Upper lobe of left lung (tissue), 6 donors: ENCODE data around the gene SFT2D3. TPM values are rescaled to one million over a fixed set of nuclear protein-coding genes. Genes with fewer than 3 reads are reported as not detected.

ENCODE experiments used
- ATAC-seq, 2 donors: fragments of 200-7000 bp; cut with Tn5 transposase; one replicate each; pipeline ENCODE4 v1.9.1; 2022; ENCODE audit warnings: mild to moderate bottlenecking in 2 of 2, moderate library complexity in 2 of 2; ENCODE audit not compliant: low FRiP score in 2 of 2
- DNase-seq, 2 donors: peaks; one replicate each; pipeline ENCODE4 v3.0.0-alpha.2; 2019 to 2020
- H3K27ac ChIP-seq, 4 donors: fragments of 200-600 bp; sonication (generic); one replicate each; pipeline ENCODE4 v1.5.1; 2016 to 2019
- H3K27me3 ChIP-seq, 4 donors: fragments of 200-600 bp; sonication (generic); one replicate each; pipeline ENCODE4 v1.5.1; 2017 to 2019
- H3K36me3 ChIP-seq, 4 donors: fragments of 200-600 bp; sonication (generic); one replicate each; pipeline ENCODE4 v1.5.1; 2016 to 2019
- H3K4me1 ChIP-seq, 4 donors: fragments of 200-600 bp; sonication (generic); one replicate each; pipeline ENCODE4 v1.5.1; 2018 to 2019
- H3K4me3 ChIP-seq, 4 donors: fragments of 200-600 bp; sonication (generic); one replicate each; pipeline ENCODE4 v1.5.1; 2017 to 2019; ENCODE audit warnings: mild to moderate bottlenecking in 2 of 4, moderate library complexity in 1 of 4
- H3K9me3 ChIP-seq, 4 donors: fragments of 200-600 bp; sonication (generic); one replicate each; pipeline ENCODE4 v1.5.1; 2018 to 2019
- CTCF ChIP-seq, 6 experiments: fragments of 450-650 bp in 4 of 6; fragments of 200-600 bp in 2 of 6; sonication (generic) in 2 of 6; IDR thresholded peaks; one replicate each; pipeline ENCODE4 v1.5.1; 2016 to 2019; ENCODE audit warnings: antibody characterized with exemption in 6 of 6
- EP300 ChIP-seq, 4 donors: sonication (generic); formaldehyde crosslinking; IDR thresholded peaks; one replicate each; pipeline ENCODE4 v1.5.1; 2017; ENCODE audit warnings: antibody characterized with exemption in 4 of 4, control low read depth in 2 of 4
- POLR2A ChIP-seq, 4 donors: fragments of 450-650 bp; IDR thresholded peaks; one replicate each; pipeline ENCODE4 v1.5.1; 2016 to 2017; ENCODE audit warnings: antibody characterized with exemption in 4 of 4, mild to moderate bottlenecking in 2 of 4
- POLR2AphosphoS5 ChIP-seq, 2 donors: sonication (generic); formaldehyde crosslinking; IDR thresholded peaks; one replicate each; pipeline ENCODE4 v1.5.1; 2017; ENCODE audit warnings: antibody characterized with exemption in 2 of 2
- WGBS, 2 donors: methylation state at CpG; one replicate each; pipeline ENCODE4 v1.1.5; 2017 to 2018; 5-methylcytosine and 5-hydroxymethylcytosine counted together
- total RNA-seq, 6 donors: library from RNA; depleted of rRNA in 4 of 6; stranded (reverse); fragments of >200 nt in 4 of 6; gene quantifications; one replicate each; pipeline versions ENCODE4 v1.1.0 to v1.2.1, GENCODE V29; 2016 to 2021
- donor health status: DM: no; HTN: no; CAD: no; lungs with moderate emphysema.
- donor health status: DM: no; HTN: yes; CAD: no; lungs with severe emphysema.

Gene SFT2D3
- total RNA-seq, 6 donors from 2014 or later = 6.4 to 13.1 (median 9.1) TPM

DNA sequence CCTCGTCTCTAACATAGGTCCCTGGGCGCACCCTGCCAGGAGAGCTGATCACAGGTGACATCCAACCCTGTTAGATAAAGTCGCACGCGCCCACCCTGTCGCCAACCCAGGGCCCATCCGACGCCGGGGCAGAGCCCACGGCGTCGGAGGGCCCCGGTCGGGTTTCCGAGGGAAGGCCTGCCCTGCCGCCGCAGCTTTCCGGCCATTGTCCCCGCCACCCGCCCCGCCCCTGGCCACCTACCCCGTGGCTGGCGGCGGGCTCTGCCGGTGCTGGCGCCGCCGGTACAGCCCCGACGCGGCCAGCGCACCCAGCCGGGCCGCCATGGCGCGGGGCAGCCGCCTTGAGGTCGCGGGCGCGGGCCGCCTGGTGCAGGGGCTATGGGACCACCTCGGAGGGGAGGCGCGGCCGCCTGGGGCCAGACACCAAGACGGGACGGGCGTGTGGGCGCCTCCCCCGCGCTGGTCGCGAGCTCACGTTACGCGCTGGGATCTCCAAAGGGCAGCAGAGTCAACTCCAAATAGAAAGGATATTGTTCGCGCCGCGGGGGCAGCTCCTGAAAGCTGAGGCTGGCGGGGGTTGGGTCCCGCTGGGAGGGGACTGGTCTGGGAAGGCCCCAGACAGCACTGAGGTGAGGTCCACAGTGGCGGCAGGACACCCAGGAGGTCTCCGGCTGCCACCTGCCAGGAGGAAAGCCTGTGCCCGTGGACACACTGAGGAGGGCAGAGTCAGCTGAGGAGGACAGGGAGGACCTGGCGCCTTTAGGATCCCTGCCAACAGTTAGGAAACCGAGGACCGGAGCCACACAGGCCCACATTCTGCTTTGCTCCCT is 37.0 kb upstream of the SFT2D3 start:
- Histone ChIP-seq H3K9me3 (no peaks in the 10 kb centered on the region), H3K4me1 (peaks cover 32 to 60% (median 43%) of the 10 kb centered on the region in 4 donors), H3K36me3 (peaks cover 0 to 8% (median 0%) of the 10 kb centered on the region in 4 donors), H3K27me3 (peaks cover 0 to 6% (median under 1%) of the 10 kb centered on the region in 4 donors), H3K4me3 (peak overlapping the region in 3 of 4 donors; percentile 33 to 47 (median 45)), H3K27ac (peak overlapping the region; percentile 81 to 89 (median 86))
- ATAC-seq (peak in 1 of 2 donors; percentile 3), DNase-seq (peak; percentile 21 to 88)
- 6 to 16% methylated on average over 3 to 10 of the region's 69 CpGs for WGBS, 2 donors
- TF ChIP-seq EP300 (IDR thresholded peaks at IDR 0.05) (no peak), POLR2AphosphoS5 (IDR thresholded peaks at IDR 0.05) (no peak), POLR2A (IDR thresholded peaks at IDR 0.05) (peak in 2 of 4 donors; percentile 38 to 41), CTCF (IDR thresholded peaks at IDR 0.05) (peak in 1 of 6 experiments; percentile 13)

- peak overlapping the region in 3 of 4 donors; percentile 33 to 47 (median 45) for H3K4me3 ChIP-seq
- DNase-seq = no peak
These were observed 36.4 kb upstream of the SFT2D3 start for GRCh38 chr2:127664895-127665225.

DNA sequence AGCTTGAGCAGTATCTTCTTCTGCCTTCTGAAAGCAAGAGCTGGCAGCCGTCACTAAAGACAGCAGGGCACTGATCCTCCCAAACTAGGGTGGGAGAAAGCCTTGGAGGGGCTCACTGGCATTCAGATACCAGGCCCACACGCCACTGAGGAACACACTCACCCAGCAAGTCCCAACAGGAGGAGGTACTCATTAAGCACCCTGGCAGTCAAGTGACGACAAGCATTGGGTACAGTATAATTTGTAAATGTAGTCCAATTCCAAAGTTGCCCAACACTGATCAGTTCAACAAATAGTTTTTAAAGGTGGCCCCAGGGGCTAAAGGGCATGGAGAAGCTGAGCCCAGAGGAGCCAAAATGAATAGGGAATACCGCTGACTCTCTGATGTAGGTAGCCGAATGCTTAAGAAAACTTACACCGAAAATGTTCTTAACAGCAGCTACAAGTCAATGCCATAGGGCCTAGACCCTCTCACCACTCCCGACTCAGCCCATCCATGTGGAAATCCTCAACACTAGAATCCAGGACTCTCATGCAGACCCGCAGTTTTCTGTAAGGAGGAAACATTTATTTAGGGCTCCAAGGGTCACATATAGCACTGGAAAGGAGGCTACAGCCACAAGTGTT is 35.9 kb upstream of the SFT2D3 start:
- H3K4me3 ChIP-seq = peak overlapping the region in 1 of 4 donors; percentile 47
- peak overlapping the region; percentile 81 to 89 (median 86) for H3K27ac ChIP-seq

More at GRCh38 chr2:127664895-127665225, 36.4 kb upstream of the SFT2D3 start:
- Histone ChIP-seq H3K9me3 (no peaks in the 10 kb centered on the region), H3K4me1 (peaks cover 30 to 55% (median 42%) of the 10 kb centered on the region in 4 donors), H3K36me3 (peaks cover 0 to 8% (median 0%) of the 10 kb centered on the region in 4 donors), H3K27me3 (peaks cover 0 to 6% (median under 1%) of the 10 kb centered on the region in 4 donors), H3K27ac (peak overlapping the region; percentile 81 to 89 (median 86))
- WGBS, 2 donors = 76 to 80% methylated on average over 5 to 6 of the region's 6 CpGs
- no peak for TF ChIP-seq CTCF (IDR thresholded peaks at IDR 0.05)
- no peak for TF ChIP-seq POLR2A (IDR thresholded peaks at IDR 0.05)
- no peak for TF ChIP-seq POLR2AphosphoS5 (IDR thresholded peaks at IDR 0.05)
- TF ChIP-seq EP300 (IDR thresholded peaks at IDR 0.05) = no peak
- no peak for ATAC-seq

DNA sequence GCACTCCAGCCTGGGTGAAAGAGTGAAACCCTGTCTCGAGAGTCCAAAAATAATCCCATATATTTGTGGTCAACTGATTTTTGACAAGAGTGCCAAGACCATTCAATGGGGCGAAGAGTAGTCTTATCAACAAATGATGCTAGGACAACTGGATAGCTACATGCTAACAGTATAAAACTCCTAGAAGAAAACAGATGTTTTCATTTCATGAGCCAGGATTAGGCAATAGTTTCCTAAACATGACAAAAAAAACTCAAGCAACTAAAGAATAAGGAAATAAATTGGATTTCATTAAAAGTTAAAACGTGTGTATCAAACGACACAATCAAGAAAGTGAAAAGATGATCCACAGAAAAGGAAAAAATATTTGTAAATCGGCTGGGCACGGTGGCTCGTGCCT is 32.2 kb upstream of the SFT2D3 start:
- WGBS, 2 donors = 72 to 73% methylated on average over 7 of the region's 7 CpGs

More for the DNA sequence above, 35.9 kb upstream of the SFT2D3 start:
- ATAC-seq (no peak), DNase-seq (peak in 1 of 2 donors; percentile 7)
- H3K4me1 ChIP-seq = peaks cover 28 to 52% (median 38%) of the 10 kb centered on the region in 4 donors
- TF ChIP-seq CTCF (IDR thresholded peaks at IDR 0.05) = no peak
- no peak for TF ChIP-seq EP300 (IDR thresholded peaks at IDR 0.05)
- TF ChIP-seq POLR2A (IDR thresholded peaks at IDR 0.05) = no peak
- no peak for TF ChIP-seq POLR2AphosphoS5 (IDR thresholded peaks at IDR 0.05)
- peaks cover 0 to 6% (median under 1%) of the 10 kb centered on the region in 4 donors for H3K27me3 ChIP-seq
- no peaks in the 10 kb centered on the region for H3K9me3 ChIP-seq
- peaks cover 0 to 8% (median 0%) of the 10 kb centered on the region in 4 donors for H3K36me3 ChIP-seq
- WGBS, 2 donors = 84 to 86% methylated on average over 7 to 8 of the region's 8 CpGs

More for the DNA sequence above, 32.2 kb upstream of the SFT2D3 start:
- DNase-seq (no peak), ATAC-seq (no peak)
- Histone ChIP-seq H3K9me3 (no peaks in the 10 kb centered on the region), H3K4me3 (no peak overlapping the region), H3K27ac (peak overlapping the region in 2 of 4 donors; percentile 3 to 53), H3K27me3 (peaks cover 0 to 3% (median 0%) of the 10 kb centered on the region in 4 donors), H3K4me1 (peaks cover 12 to 24% (median 16%) of the 10 kb centered on the region in 4 donors), H3K36me3 (peaks cover 0 to 3% (median 0%) of the 10 kb centered on the region in 4 donors)
- no peak for TF ChIP-seq CTCF (IDR thresholded peaks at IDR 0.05)
- TF ChIP-seq POLR2AphosphoS5 (IDR thresholded peaks at IDR 0.05) = no peak
- no peak for TF ChIP-seq POLR2A (IDR thresholded peaks at IDR 0.05)
- no peak for TF ChIP-seq EP300 (IDR thresholded peaks at IDR 0.05)
